ENCODE measurements around the gene DRC1. TPM values are rescaled to one million over a fixed set of nuclear protein-coding genes. Genes with fewer than 3 reads are reported as not detected.

Gene DRC1
- total and polyA plus RNA-seq, 12 donors: 0.10 to 0.56 (median 0.14) TPM; not detected in 7

- Histone ChIP-seq H3K4me1 (replicated peaks in 1 of 2) (no peaks in the 10 kb centered on the region), H3K27ac (no peak overlapping the region), H3K27me3 (no peaks in the 10 kb centered on the region), H3K4me3 (no peak overlapping the region), H3K9me3 (replicated peaks in 1 of 3) (no peaks in the 10 kb centered on the region), H3K36me3 (replicated peaks in 1 of 2) (no peaks in the 10 kb centered on the region)
- 93 to 96% (median 94%) methylated on average over 9 of the region's 9 CpGs for WGBS, 4 donors
- intact Hi-C loops (cut with DNase I): no loop called here
- TF ChIP-seq, protein P1, sequence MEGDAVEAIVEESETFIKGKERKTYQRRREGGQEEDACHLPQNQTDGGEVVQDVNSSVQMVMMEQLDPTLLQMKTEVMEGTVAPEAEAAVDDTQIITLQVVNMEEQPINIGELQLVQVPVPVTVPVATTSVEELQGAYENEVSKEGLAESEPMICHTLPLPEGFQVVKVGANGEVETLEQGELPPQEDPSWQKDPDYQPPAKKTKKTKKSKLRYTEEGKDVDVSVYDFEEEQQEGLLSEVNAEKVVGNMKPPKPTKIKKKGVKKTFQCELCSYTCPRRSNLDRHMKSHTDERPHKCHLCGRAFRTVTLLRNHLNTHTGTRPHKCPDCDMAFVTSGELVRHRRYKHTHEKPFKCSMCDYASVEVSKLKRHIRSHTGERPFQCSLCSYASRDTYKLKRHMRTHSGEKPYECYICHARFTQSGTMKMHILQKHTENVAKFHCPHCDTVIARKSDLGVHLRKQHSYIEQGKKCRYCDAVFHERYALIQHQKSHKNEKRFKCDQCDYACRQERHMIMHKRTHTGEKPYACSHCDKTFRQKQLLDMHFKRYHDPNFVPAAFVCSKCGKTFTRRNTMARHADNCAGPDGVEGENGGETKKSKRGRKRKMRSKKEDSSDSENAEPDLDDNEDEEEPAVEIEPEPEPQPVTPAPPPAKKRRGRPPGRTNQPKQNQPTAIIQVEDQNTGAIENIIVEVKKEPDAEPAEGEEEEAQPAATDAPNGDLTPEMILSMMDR (IDR thresholded peaks at IDR 0.05): no peak
- no peak for TF ChIP-seq POLR2A (IDR thresholded peaks at IDR 0.05)
- DNase-seq: no peak
Measured at GRCh38 chr2:26448651-26449050, 46.9 kb downstream of the DRC1 start.

DNA sequence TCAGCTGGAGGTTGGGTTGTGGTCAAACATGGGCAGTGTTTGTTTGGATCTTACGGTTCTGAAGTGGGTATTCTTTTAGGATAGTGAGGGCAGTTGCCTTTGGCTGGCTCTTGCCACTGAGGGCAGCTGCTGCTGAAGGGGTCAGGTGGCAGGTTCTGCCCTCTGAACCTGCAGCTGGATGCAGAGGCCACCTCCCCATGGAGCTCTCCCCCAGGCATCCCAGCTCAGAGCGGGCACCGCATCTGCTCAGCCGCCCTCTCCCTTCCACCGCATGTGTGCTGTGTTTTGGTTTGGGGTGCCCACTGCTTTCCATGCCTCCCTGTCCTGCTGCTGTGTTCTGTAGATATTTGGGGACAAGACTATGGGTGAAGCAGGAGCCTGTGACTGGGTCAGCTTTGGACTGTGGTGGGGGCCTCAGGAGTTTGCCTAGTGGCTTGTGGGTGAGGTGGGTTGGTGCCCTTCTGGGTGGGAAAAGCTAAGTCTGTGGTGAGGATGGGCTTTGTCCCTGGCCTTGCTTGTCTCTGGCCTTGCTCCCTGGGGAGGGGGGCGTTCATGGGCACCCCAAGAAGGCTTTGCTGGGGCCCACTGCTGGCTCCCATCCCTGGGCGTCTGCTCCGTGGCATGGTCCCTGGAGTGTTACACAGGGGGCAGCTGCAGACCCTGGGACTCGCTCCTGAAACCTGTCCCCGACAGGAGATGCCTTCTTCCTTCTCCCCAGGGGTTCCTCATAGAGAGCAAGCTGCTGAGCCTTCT lies 47.7 kb downstream of the DRC1 start:
- TF ChIP-seq POLR2A (IDR thresholded peaks at IDR 0.05): no peak
- TF ChIP-seq, protein P1 (IDR thresholded peaks at IDR 0.05): no peak
- H3K36me3 ChIP-seq (replicated peaks in 1 of 2): no peaks in the 10 kb centered on the region
- no peaks in the 10 kb centered on the region for H3K27me3 ChIP-seq
- no peaks in the 10 kb centered on the region for H3K4me1 ChIP-seq (replicated peaks in 1 of 2)
- H3K4me3 ChIP-seq: no peak overlapping the region
- intact Hi-C loops (cut with DNase I): no loop called here
- whole genome bisulfite sequencing, 4 donors: 94 to 100% (median 95%) methylated on average over 2 to 10 of the region's 10 CpGs
- no peak for DNase-seq
- H3K9me3 ChIP-seq (replicated peaks in 1 of 3): no peaks in the 10 kb centered on the region
- H3K27ac ChIP-seq: no peak overlapping the region

DNA sequence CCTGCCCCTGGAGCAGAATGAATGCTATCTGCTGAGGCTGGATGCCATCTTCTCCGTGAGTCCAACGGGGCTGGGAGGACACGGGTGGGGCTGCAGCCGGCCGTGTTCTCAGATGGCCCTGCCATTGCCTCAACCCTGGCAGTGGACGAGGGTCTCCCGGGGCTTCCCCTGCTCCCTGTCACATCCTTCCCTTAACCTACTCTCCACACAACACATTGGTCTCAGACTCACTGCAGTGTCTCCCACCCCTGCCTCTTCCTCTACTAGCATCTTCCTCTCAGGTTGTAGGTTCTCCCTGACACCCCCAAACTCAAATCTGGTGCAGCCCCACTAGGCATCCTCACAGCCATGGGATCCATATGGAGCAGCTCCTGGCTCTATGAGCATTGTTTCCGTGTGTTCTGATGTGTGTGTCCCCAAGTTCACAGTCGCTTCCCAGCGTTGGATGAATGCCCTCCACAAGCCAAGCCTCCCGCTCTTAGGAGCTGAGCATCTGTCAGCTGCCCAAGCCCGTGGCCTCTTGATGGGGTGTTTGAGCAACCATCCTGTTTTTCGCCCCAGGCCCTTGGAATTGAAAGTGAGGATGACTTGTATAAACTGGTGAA lies 48.4 kb downstream of the DRC1 start:
- TF ChIP-seq, protein P1 (IDR thresholded peaks at IDR 0.05): no peak
- no peak for TF ChIP-seq POLR2A (IDR thresholded peaks at IDR 0.05)
- H3K36me3 ChIP-seq (replicated peaks in 1 of 2): no peaks in the 10 kb centered on the region
- intact Hi-C loops (cut with DNase I): no loop called here
- H3K27me3 ChIP-seq: no peaks in the 10 kb centered on the region
- no peaks in the 10 kb centered on the region for H3K4me1 ChIP-seq (replicated peaks in 1 of 2)
- DNase-seq: no peak
- no peaks in the 10 kb centered on the region for H3K9me3 ChIP-seq (replicated peaks in 1 of 3)
- H3K4me3 ChIP-seq: no peak overlapping the region
- 80 to 94% (median 90%) methylated on average over 10 to 13 of the region's 13 CpGs for WGBS, 4 donors
- no peak overlapping the region for H3K27ac ChIP-seq

DNA sequence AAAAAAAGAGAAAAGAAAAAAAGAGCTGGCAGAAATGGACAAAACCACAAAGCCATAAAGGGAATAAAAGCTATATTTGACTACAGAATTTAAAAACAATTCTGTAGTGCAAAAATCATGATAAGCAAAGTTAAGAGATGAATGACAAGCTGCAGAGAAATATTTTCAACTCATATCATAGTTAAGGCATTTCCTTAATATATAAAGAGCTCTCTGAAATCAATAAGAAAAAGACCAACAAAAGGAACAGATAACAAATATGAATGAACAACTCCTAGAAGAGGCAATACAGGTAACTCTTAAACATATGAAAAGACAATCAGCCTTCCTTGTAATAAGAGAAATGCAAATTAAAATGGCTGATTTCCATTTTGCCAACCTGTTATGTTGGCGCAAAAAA lies 50.0 kb downstream of the DRC1 start:
- Histone ChIP-seq H3K36me3 (replicated peaks in 1 of 2) (no peaks in the 10 kb centered on the region), H3K27me3 (no peaks in the 10 kb centered on the region), H3K9me3 (replicated peaks in 1 of 3) (no peaks in the 10 kb centered on the region), H3K4me1 (replicated peaks in 1 of 2) (no peaks in the 10 kb centered on the region), H3K27ac (no peak overlapping the region), H3K4me3 (no peak overlapping the region)
- intact Hi-C loops (cut with DNase I): no loop called here
- no peak for DNase-seq
- 93 to 100% (median 98%) methylated on average over 1 of the region's 1 CpG for WGBS, 4 donors
- TF ChIP-seq, protein P1 (IDR thresholded peaks at IDR 0.05): no peak
- TF ChIP-seq POLR2A (IDR thresholded peaks at IDR 0.05): no peak
